GM08714 (cell line): ENCODE measurements around the gene CDA.

Experiments used
- H3K4me3 ChIP-seq: fragments of 200-500 bp; sonication (Bioruptor generic); 2 replicates; pipeline ENCODE4 v1.5.1; 2014; ENCODE audit warnings: mild to moderate bottlenecking, low read length, inconsistent platforms
- ZNF274 ChIP-seq: IDR thresholded peaks from 2 replicates; pipeline ENCODE4 v1.6.1; 2012; ENCODE audit warnings: mild to moderate bottlenecking, low read depth, low read length

Gene CDA

GRCh38 chr1:20663969-20664715 lies 75.2 kb downstream of the CDA start:
- no peak for TF ChIP-seq ZNF274
- H3K4me3 ChIP-seq = no peak overlapping the region

- H3K4me3 ChIP-seq = no peak overlapping the region
- TF ChIP-seq ZNF274 = no peak
Observed at GRCh38 chr1:20665726-20666125, 76.8 kb downstream of the CDA start.

GRCh38 chr1:20666146-20666545 lies 77.2 kb downstream of the CDA start:
- no peak for TF ChIP-seq ZNF274
- H3K4me3 ChIP-seq = no peak overlapping the region

GRCh38 chr1:20666804-20667203 lies 77.9 kb downstream of the CDA start:
- TF ChIP-seq ZNF274 = no peak
- no peak overlapping the region for H3K4me3 ChIP-seq
